Natural killer cell (primary cell): ENCODE data around the gene USP3. TPM values are rescaled to one million over a fixed set of nuclear protein-coding genes. Genes with fewer than 3 reads are reported as not detected.

ENCODE experiments used
- ATAC-seq, 3 donors: fragments of 150-1000 bp in 2 of 3; fragments of 200-7000 bp in 1 of 3; cut with Tn5 transposase; 1 replicate in 1 of 3; 2 replicates in 2 of 3; pipeline ENCODE4 v1.10.0; 2021; ENCODE audit warnings: mild to moderate bottlenecking in 2 of 3, moderate library complexity in 2 of 3
- DNase-seq, 2 donors: peaks; one replicate each; pipeline versions ENCODE4 v3.0.0 to v3.0.0-alpha.2; 2013 to 2021; ENCODE audit warnings: mixed read lengths in 1 of 2
- H3K27ac ChIP-seq: one replicate; pipeline ENCODE4 v1.5.1; 2013; ENCODE audit warnings: mild to moderate bottlenecking, low read length
- H3K27me3 ChIP-seq: one replicate; pipeline ENCODE4 v1.6.1; 2013; ENCODE audit warnings: low read length; ENCODE audit not compliant: control insufficient read depth, insufficient read depth
- H3K36me3 ChIP-seq: one replicate; pipeline ENCODE4 v1.6.1; 2013; ENCODE audit warnings: low read length; ENCODE audit not compliant: control insufficient read depth, insufficient read depth
- H3K4me1 ChIP-seq: one replicate; pipeline ENCODE4 v1.6.1; 2013; ENCODE audit warnings: low read length; ENCODE audit not compliant: control insufficient read depth, insufficient read depth
- H3K4me3 ChIP-seq: one replicate; pipeline ENCODE4 v1.5.1; 2013; ENCODE audit warnings: low read length
- H3K9me3 ChIP-seq: one replicate; pipeline ENCODE4 v1.6.1; 2013; ENCODE audit warnings: low read length; ENCODE audit not compliant: control insufficient read depth, insufficient read depth
- H3K27ac Mint-ChIP-seq, 2 donors: one replicate each; pipeline ENCODE4 v1.8.0; 2022; ENCODE audit warnings: mild to moderate bottlenecking in 2 of 2, mixed read lengths in 2 of 2, moderate library complexity in 1 of 2
- H3K27me3 Mint-ChIP-seq, 2 donors: one replicate each; pipeline ENCODE4 v1.8.0; 2022; ENCODE audit warnings: low read depth in 2 of 2, mixed read lengths in 2 of 2
- H3K36me3 Mint-ChIP-seq: one replicate; pipeline ENCODE4 v1.8.0; 2022; ENCODE audit warnings: mixed read lengths
- H3K4me1 Mint-ChIP-seq, 2 donors: one replicate each; pipeline ENCODE4 v1.8.0; 2022; ENCODE audit warnings: mixed read lengths in 2 of 2
- H3K4me3 Mint-ChIP-seq: one replicate; pipeline ENCODE4 v1.8.0; 2022; ENCODE audit warnings: mild to moderate bottlenecking, moderate library complexity, mixed read lengths
- H3K9me3 Mint-ChIP-seq, 2 donors: one replicate each; pipeline ENCODE4 v1.8.0; 2022; ENCODE audit warnings: mixed read lengths in 2 of 2
- CTCF ChIP-seq: fragments of 200-600 bp; IDR thresholded peaks from one replicate; pipeline ENCODE4 v1.8.0; 2022; ENCODE audit warnings: antibody characterized with exemption
- WGBS: methylation state at CpG from one replicate; pipeline ENCODE4 v1.1.7; 2013; ENCODE audit warnings: missing lambda C conversion rate; ENCODE audit not compliant: insufficient coverage; 5-methylcytosine and 5-hydroxymethylcytosine counted together
- intact Hi-C: fragments of 100-400 bp; cut with micrococcal nuclease; formaldehyde crosslinking; loops from one replicate; pipeline ENCODE4 v1.14.2; 2022
- total RNA-seq, 4 donors: library from RNA; stranded (reverse); fragments of 120-200 nt in 1 of 4; gene quantifications; one replicate each; pipeline versions ENCODE4 v1.2.3 to v1.2.4, GENCODE V29; 2013 to 2022

The USP3 gene
- total RNA-seq, 3 donors from 2014 or later (not counting 1 experiment from before 2014, with no cell fraction given), result 163 to 187 (median 169) TPM

- peak overlapping the region; percentile 77 to 84 for H3K27ac Mint-ChIP-seq
- peak overlapping the region; percentile 92 for H3K4me3 Mint-ChIP-seq
- no peak for TF ChIP-seq CTCF
- peak; percentile 89 to 96 (median 90) for ATAC-seq
- Histone ChIP-seq H3K27ac (peak overlapping the region; percentile 70), H3K9me3 (no peaks in the 10 kb centered on the region), H3K36me3 (no peaks in the 10 kb centered on the region), H3K4me1 (peaks cover 34% of the 10 kb centered on the region), H3K4me3 (peak overlapping the region; percentile 79), H3K27me3 (no peaks in the 10 kb centered on the region)
- peaks cover 33 to 56% of the 10 kb centered on the region in 2 donors for H3K4me1 Mint-ChIP-seq
- WGBS, result under 1% methylated on average over 60 of the region's 60 CpGs
- no peaks in the 10 kb centered on the region for H3K27me3 Mint-ChIP-seq
- no peaks in the 10 kb centered on the region for H3K9me3 Mint-ChIP-seq
- peak; percentile 90 to 98 for DNase-seq
- intact Hi-C loops, result loop anchor here (1.0 to 5.0 kb wide), 2 partner anchors 93 to 134 kb away; no protein-coding TSS in a partner anchor
- no peaks in the 10 kb centered on the region for H3K36me3 Mint-ChIP-seq
Measured at GRCh38 chr15:63600616-63601025, 96.2 kb downstream of the USP3 start.

- H3K4me1 ChIP-seq, result peaks cover 34% of the 10 kb centered on the region
- H3K27me3 Mint-ChIP-seq, result no peaks in the 10 kb centered on the region
- peak overlapping the region; percentile 77 to 84 for H3K27ac Mint-ChIP-seq
- peak overlapping the region; percentile 79 for H3K4me3 ChIP-seq
- intact Hi-C loops, result loop anchor here (5.0 kb wide), 1 partner anchor 94 kb away; no protein-coding TSS in a partner anchor
- no peaks in the 10 kb centered on the region for H3K36me3 Mint-ChIP-seq
- H3K27me3 ChIP-seq, result no peaks in the 10 kb centered on the region
- H3K27ac ChIP-seq, result peak overlapping the region; percentile 57
- H3K4me3 Mint-ChIP-seq, result peak overlapping the region; percentile 92
- under 1% methylated on average over 60 of the region's 63 CpGs for WGBS
- no peaks in the 10 kb centered on the region for H3K9me3 ChIP-seq
- TF ChIP-seq CTCF, result no peak
- H3K9me3 Mint-ChIP-seq, result no peaks in the 10 kb centered on the region
- no peaks in the 10 kb centered on the region for H3K36me3 ChIP-seq
- peaks cover 33 to 56% of the 10 kb centered on the region in 2 donors for H3K4me1 Mint-ChIP-seq
- DNase-seq, result peak; percentile 46 to 81
- peak; percentile 17 to 42 (median 24) for ATAC-seq
Measured at GRCh38 chr15:63601026-63601703, 96.8 kb downstream of the USP3 start.

GRCh38 chr15:63601704-63602185, 97.4 kb downstream of the USP3 start:
- TF ChIP-seq CTCF, result no peak
- no peak for ATAC-seq
- H3K4me3 Mint-ChIP-seq, result peak overlapping the region; percentile 92
- WGBS, result 31% methylated on average over 6 of the region's 9 CpGs
- Histone ChIP-seq H3K27ac (peak overlapping the region; percentile 57), H3K4me3 (peak overlapping the region; percentile 79), H3K4me1 (peaks cover 36% of the 10 kb centered on the region), H3K27me3 (no peaks in the 10 kb centered on the region), H3K36me3 (no peaks in the 10 kb centered on the region), H3K9me3 (no peaks in the 10 kb centered on the region)
- no peaks in the 10 kb centered on the region for H3K9me3 Mint-ChIP-seq
- peaks cover 32 to 54% of the 10 kb centered on the region in 2 donors for H3K4me1 Mint-ChIP-seq
- H3K36me3 Mint-ChIP-seq, result no peaks in the 10 kb centered on the region
- no peaks in the 10 kb centered on the region for H3K27me3 Mint-ChIP-seq
- peak overlapping the region; percentile 77 to 84 for H3K27ac Mint-ChIP-seq
- intact Hi-C loops, result loop anchor here (5.0 kb wide), 1 partner anchor 94 kb away; no protein-coding TSS in a partner anchor
- peak in 1 of 2 donors; percentile 46 for DNase-seq
